HCT116 (cell line): ENCODE measurements around the gene ANGEL1.

Experiments used
- EZH2 ChIP-seq: fragments of 200-600 bp; sonication (generic); IDR thresholded peaks from 2 replicates; pipeline ENCODE4 v1.6.1; 2017; ENCODE audit warnings: antibody characterized with exemption, mixed run types
- POLR2A ChIP-seq: IDR thresholded peaks from 2 replicates; pipeline ENCODE4 v1.7.0; 2011; ENCODE audit warnings: borderline replicate concordance; ENCODE audit not compliant: insufficient read depth, insufficient read length; ENCODE audit errors: extremely low read depth
- TF ChIP-seq, protein P1 (sequence below), 3 experiments: fragments of 200-600 bp in 1 of 3; sonication (generic) in 1 of 3; IDR thresholded peaks in 2 of 3; conservative IDR thresholded peaks in 1 of 3; 2 replicates each; pipeline ENCODE4 v1.5.1; 2012 to 2017; ENCODE audit warnings: low read depth in 2 of 3, low read length in 2 of 3, antibody characterized with exemption in 1 of 3, borderline replicate concordance in 1 of 3, control low read depth in 1 of 3, mild to moderate bottlenecking in 1 of 3, mixed read lengths in 1 of 3, mixed run types in 1 of 3, moderate library complexity in 1 of 3; ENCODE audit not compliant: insufficient read depth in 1 of 3

DNA sequence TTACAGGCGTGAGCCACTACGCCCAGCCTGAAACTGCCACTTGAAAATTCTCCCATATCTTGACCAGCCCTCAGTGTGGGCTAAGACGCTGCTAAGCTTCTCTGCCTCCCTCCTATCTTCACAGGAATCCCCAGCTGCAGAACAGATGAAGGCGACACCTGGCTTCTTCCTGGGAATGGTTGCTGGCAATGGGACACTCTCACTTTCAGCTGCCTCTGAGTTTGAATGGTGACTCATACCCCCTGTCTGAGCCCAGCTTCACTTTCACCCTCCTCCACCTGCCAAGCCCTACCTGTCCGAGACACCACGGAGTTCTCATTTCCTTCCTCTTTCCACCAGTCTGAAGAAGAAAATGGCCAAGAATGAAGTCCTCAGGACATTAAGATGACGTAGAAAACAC is 69.7 kb downstream of the ANGEL1 start:
- TF ChIP-seq, protein P1, sequence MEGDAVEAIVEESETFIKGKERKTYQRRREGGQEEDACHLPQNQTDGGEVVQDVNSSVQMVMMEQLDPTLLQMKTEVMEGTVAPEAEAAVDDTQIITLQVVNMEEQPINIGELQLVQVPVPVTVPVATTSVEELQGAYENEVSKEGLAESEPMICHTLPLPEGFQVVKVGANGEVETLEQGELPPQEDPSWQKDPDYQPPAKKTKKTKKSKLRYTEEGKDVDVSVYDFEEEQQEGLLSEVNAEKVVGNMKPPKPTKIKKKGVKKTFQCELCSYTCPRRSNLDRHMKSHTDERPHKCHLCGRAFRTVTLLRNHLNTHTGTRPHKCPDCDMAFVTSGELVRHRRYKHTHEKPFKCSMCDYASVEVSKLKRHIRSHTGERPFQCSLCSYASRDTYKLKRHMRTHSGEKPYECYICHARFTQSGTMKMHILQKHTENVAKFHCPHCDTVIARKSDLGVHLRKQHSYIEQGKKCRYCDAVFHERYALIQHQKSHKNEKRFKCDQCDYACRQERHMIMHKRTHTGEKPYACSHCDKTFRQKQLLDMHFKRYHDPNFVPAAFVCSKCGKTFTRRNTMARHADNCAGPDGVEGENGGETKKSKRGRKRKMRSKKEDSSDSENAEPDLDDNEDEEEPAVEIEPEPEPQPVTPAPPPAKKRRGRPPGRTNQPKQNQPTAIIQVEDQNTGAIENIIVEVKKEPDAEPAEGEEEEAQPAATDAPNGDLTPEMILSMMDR (IDR thresholded peaks at IDR 0.05 in 2 of 3, conservative IDR thresholded peaks at IDR 0.05 in 1 of 3; ENCODE audit: borderline replicate concordance in 1 of 3, insufficient read depth in 1 of 3, low read depth in 2 of 3, low read length in 2 of 3), result no peak
- no peak for TF ChIP-seq EZH2
- TF ChIP-seq POLR2A, result no peak
